ENCODE measurements around the gene ZFYVE19. TPM values are rescaled to one million over a fixed set of nuclear protein-coding genes. Genes with fewer than 3 reads are reported as not detected.
A peak's percentile ranks its signal among the peaks of the same experiment; 100 is the strongest.

The ZFYVE19 gene
- polyA plus RNA-seq, 1 donor, result 25.6 TPM

- Histone ChIP-seq H3K4me1 (ENCODE audit: control insufficient read depth, insufficient read depth, low read length) (peaks cover 4% of the 10 kb centered on the region), H3K36me3 (ENCODE audit: control insufficient read depth, insufficient read depth, low read length) (peaks cover 51% of the 10 kb centered on the region), H3K9me3 (ENCODE audit: control insufficient read depth, low read depth, low read length) (no peaks in the 10 kb centered on the region), H3K27ac (ENCODE audit: low read length) (no peak overlapping the region), H3K27me3 (ENCODE audit: control insufficient read depth, insufficient read depth, low read length) (no peaks in the 10 kb centered on the region), H3K4me3 (ENCODE audit: low read length) (no peak overlapping the region)
- DNase-seq, result no peak
- WGBS (ENCODE audit: insufficient coverage, low lambda C conversion rate), result no CpG with 5 or more reads among the region's 12 CpGs
Observed at GRCh38 chr15:40812721-40813425, 6.0 kb downstream of the ZFYVE19 start.

DNA sequence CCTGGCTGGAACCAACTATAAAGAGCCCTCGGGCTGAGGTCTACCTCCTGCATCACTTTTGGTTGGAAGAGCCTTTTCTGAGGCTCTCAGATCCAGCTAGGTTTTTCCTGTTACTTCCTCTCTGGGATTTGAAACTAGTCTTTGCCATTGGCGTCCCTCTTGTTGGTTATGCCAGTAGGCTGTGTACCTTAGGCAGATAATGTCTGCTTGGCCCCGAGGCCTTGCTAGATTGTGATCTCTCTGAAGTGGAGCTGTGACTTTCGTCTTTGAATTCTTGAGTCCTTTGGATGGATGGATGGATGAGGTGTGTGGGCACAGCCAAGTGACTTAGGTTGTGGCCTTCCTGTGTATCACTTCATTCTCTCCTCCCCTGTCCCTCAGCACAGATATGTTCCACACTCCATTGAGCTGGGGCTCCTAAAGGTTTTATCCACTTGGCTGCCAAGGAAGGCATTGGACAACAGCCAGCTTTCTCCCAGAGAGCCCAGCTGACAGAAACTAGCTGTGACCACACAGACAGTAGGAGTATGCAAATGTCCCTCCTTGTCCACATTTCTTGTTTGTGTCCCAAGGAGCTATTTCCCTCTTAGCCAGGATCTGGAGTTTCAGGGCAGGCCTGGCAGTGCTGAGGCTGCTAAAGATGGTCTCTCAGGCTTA is 8.3 kb downstream of the ZFYVE19 start:
- DNase-seq, result no peak
- no peaks in the 10 kb centered on the region for H3K4me1 ChIP-seq (ENCODE audit: control insufficient read depth, insufficient read depth, low read length)
- no peak overlapping the region for H3K4me3 ChIP-seq (ENCODE audit: low read length)
- H3K9me3 ChIP-seq (ENCODE audit: control insufficient read depth, low read depth, low read length), result no peaks in the 10 kb centered on the region
- H3K27ac ChIP-seq (ENCODE audit: low read length), result no peak overlapping the region
- no peaks in the 10 kb centered on the region for H3K27me3 ChIP-seq (ENCODE audit: control insufficient read depth, insufficient read depth, low read length)
- peaks cover 45% of the 10 kb centered on the region for H3K36me3 ChIP-seq (ENCODE audit: control insufficient read depth, insufficient read depth, low read length)
- no CpG with 5 or more reads among the region's 4 CpGs for WGBS (ENCODE audit: insufficient coverage, low lambda C conversion rate)

- Histone ChIP-seq H3K4me1 (ENCODE audit: control insufficient read depth, insufficient read depth, low read length) (no peaks in the 10 kb centered on the region), H3K9me3 (ENCODE audit: control insufficient read depth, low read depth, low read length) (no peaks in the 10 kb centered on the region), H3K27ac (ENCODE audit: low read length) (no peak overlapping the region), H3K4me3 (ENCODE audit: low read length) (no peak overlapping the region), H3K36me3 (ENCODE audit: control insufficient read depth, insufficient read depth, low read length) (peaks cover 14% of the 10 kb centered on the region), H3K27me3 (ENCODE audit: control insufficient read depth, insufficient read depth, low read length) (no peaks in the 10 kb centered on the region)
- no CpG with 5 or more reads among the region's 7 CpGs for WGBS (ENCODE audit: insufficient coverage, low lambda C conversion rate)
- no peak for DNase-seq
Observed at GRCh38 chr15:40819048-40819447, 12.2 kb downstream of the ZFYVE19 start.

DNA sequence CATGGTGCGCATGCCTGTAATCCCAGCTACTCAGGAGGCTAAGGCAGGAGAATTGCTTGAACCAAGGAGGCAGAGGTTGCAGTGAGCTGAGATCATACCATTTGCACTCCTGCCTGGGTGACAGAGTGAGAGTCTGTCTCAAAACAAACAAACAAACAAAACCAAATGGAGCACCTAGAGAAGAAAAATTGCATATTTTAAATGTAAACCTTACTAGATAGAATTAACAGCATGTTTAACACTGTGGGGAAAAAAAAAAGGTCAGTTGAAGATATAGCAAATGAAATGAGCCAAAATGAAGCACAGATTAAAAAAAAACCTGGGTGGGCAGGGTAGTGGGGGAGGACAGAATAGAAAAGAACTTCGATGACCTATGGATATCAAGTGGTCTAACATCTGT is 14.3 kb downstream of the ZFYVE19 start:
- H3K4me1 ChIP-seq (ENCODE audit: control insufficient read depth, insufficient read depth, low read length), result peaks cover 10% of the 10 kb centered on the region
- H3K4me3 ChIP-seq (ENCODE audit: low read length), result no peak overlapping the region
- no peak for DNase-seq
- no peaks in the 10 kb centered on the region for H3K9me3 ChIP-seq (ENCODE audit: control insufficient read depth, low read depth, low read length)
- H3K27me3 ChIP-seq (ENCODE audit: control insufficient read depth, insufficient read depth, low read length), result no peaks in the 10 kb centered on the region
- no CpG with 5 or more reads among the region's 2 CpGs for WGBS (ENCODE audit: insufficient coverage, low lambda C conversion rate)
- H3K36me3 ChIP-seq (ENCODE audit: control insufficient read depth, insufficient read depth, low read length), result no peaks in the 10 kb centered on the region
- no peak overlapping the region for H3K27ac ChIP-seq (ENCODE audit: low read length)

DNA sequence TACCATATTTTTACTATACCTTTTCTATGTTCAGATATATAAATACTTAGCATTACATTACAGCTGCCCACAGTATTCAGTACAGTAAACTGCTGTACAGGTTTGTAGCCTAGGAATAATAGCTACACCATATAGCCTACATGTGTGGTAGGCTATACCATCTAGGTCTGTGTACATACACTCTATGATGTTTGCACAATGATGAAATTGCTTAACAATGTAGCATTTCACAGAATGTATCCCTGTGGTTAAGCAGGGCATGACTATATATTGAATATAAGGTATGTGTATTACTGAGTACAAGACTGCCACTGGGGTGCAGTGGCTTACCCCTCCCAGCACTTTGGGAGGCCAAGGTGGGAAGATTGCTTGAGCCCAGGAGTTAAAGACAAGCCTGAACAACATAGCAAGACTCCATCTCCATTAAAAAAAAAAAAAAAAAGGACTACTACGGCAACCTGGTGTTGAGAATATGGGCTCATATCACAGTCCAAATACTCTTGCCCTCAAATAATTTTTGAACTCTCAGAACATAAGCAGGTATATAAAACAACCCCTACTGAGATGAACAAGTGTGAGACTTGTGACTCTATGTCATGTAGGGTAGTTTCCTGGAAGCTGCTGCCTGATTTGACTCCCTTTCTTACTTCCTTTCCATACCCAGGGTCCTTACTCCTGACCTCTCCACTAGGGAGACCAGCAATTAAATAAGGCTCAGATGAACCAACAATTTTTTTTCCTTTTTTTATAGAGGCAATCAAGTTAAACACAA is 16.9 kb downstream of the ZFYVE19 start:
- DNase-seq, result peak in 1 of 2 donors; percentile 63
- H3K4me1 ChIP-seq (ENCODE audit: control insufficient read depth, insufficient read depth, low read length), result peaks cover 29% of the 10 kb centered on the region
- H3K4me3 ChIP-seq (ENCODE audit: low read length), result no peak overlapping the region
- no peaks in the 10 kb centered on the region for H3K36me3 ChIP-seq (ENCODE audit: control insufficient read depth, insufficient read depth, low read length)
- H3K27me3 ChIP-seq (ENCODE audit: control insufficient read depth, insufficient read depth, low read length), result no peaks in the 10 kb centered on the region
- WGBS (ENCODE audit: insufficient coverage, low lambda C conversion rate), result no CpG with 5 or more reads among the region's 1 CpG
- no peaks in the 10 kb centered on the region for H3K9me3 ChIP-seq (ENCODE audit: control insufficient read depth, low read depth, low read length)
- H3K27ac ChIP-seq (ENCODE audit: low read length), result peak overlapping the region; percentile 48

DNA sequence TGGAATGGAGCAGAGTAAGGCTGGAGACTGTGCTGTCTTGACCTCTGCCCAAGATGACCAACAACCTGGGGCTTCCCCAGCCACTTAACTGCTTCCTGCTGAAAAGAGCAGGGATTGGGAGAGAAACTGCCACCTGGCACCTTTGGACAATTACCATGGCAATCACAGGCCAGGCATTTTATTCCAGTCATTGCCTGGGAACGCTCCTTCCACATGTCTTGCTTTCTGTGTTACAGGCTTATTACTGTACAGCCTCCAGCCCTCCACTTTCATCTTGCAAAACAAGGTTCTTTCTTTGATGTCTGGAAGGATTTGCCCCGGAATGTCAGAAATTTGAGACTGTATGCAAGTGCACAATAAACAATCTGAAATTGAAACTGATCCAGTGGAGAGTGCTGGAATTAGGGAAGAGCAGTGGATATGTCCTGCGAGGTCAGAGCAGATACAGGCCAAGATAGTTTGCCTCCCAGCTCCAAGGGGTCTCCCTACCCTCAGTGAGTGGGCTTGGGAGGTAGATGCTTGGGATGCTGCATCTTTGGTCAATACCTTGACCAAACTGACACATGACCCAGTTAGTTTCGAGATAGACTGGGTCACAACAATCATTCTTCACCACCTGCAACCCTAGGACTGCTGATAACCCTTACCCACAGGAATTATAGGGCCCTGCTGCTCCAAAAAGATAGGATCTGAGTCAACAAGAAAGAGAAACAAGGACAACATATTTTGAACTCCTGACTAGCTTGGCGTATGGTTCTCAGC is 19.0 kb downstream of the ZFYVE19 start:
- 46% methylated on average over 2 of the region's 5 CpGs for WGBS (ENCODE audit: insufficient coverage, low lambda C conversion rate)
- no peaks in the 10 kb centered on the region for H3K36me3 ChIP-seq (ENCODE audit: control insufficient read depth, insufficient read depth, low read length)

DNA sequence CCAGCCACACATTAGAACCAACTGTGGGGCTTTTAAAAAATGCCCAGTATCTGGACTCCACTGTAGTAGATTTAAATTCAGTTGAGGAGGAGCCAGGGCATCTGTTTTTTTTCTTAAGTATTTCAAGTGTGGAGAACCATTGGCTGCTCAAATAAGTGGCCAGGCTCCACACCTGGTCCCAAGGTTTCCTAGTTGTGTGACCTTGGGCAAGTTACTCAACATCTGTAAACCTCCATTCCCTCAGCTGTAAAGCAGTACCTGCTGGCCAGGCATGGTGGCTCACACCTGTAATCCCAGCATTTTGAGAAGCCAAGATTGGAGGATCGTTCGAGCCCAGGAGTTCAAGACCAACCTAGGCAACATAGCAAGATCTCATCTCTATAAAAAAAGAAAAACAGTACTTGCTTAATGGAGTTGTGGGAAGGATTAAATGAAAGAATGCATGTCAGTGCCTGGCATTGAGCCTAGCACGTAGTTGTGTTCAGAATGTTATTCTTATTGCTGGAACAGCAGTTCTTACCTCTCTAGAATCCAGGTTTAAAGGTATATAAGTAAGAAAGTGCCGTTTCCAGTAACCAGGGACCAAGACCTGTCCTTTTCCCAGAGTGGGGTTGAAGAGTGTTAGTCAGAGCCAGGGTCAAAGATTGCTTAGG is 19.7 kb downstream of the ZFYVE19 start:
- H3K4me3 ChIP-seq (ENCODE audit: low read length), result no peak overlapping the region
- peaks cover 35% of the 10 kb centered on the region for H3K4me1 ChIP-seq (ENCODE audit: control insufficient read depth, insufficient read depth, low read length)
- H3K27ac ChIP-seq (ENCODE audit: low read length), result peak overlapping the region; percentile 45
- H3K9me3 ChIP-seq (ENCODE audit: control insufficient read depth, low read depth, low read length), result no peaks in the 10 kb centered on the region
- H3K36me3 ChIP-seq (ENCODE audit: control insufficient read depth, insufficient read depth, low read length), result no peaks in the 10 kb centered on the region
- no CpG with 5 or more reads among the region's 4 CpGs for WGBS (ENCODE audit: insufficient coverage, low lambda C conversion rate)
- no peaks in the 10 kb centered on the region for H3K27me3 ChIP-seq (ENCODE audit: control insufficient read depth, insufficient read depth, low read length)
- no peak for DNase-seq

More for the DNA sequence above, 19.0 kb downstream of the ZFYVE19 start:
- Histone ChIP-seq H3K27me3 (ENCODE audit: control insufficient read depth, insufficient read depth, low read length) (no peaks in the 10 kb centered on the region), H3K27ac (ENCODE audit: low read length) (peak overlapping the region; percentile 45), H3K4me1 (ENCODE audit: control insufficient read depth, insufficient read depth, low read length) (peaks cover 35% of the 10 kb centered on the region), H3K9me3 (ENCODE audit: control insufficient read depth, low read depth, low read length) (no peaks in the 10 kb centered on the region), H3K4me3 (ENCODE audit: low read length) (no peak overlapping the region)
- DNase-seq, result peak in 1 of 2 donors; percentile 61

GRCh38 chr15:40828447-40829036 is 21.7 kb downstream of the ZFYVE19 start, which contains the start of gene PPP1R14D:
Gene PPP1R14D, minus strand, starts transcription at chr15:40828708. Its CDS starts 67 bp downstream, at chr15:40828641.
- peak in 1 of 2 donors; percentile 69 for DNase-seq
- Histone ChIP-seq H3K27ac (ENCODE audit: low read length) (peak within 1 kb of the TSS; percentile 95), H3K4me3 (ENCODE audit: low read length) (peak within 1 kb of the TSS; percentile 30)

DNA sequence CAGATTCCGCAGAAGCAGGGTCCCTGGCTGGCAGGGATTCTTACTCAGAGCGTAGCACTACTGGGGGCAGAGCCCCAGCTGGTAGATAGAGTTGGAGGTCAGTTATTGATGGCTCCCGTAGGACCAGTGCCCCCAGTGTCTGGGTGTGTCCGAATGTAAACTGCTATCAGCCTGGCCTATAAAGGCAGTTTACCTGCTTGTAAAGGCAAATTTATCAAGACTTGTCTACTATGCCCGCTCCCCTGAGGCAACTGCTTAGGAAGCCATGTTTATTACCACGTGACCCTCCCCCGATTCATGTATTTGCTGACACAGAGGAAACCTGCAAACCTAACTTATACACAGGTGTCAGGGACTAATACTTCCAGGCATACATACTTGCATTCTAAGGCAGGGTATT is 22.2 kb downstream of the ZFYVE19 start:
- H3K4me3 ChIP-seq (ENCODE audit: low read length), result peak overlapping the region; percentile 30
- H3K27ac ChIP-seq (ENCODE audit: low read length), result peak overlapping the region; percentile 95
- WGBS (ENCODE audit: insufficient coverage, low lambda C conversion rate), result 20% methylated on average over 1 of the region's 7 CpGs
- H3K36me3 ChIP-seq (ENCODE audit: control insufficient read depth, insufficient read depth, low read length), result no peaks in the 10 kb centered on the region
- H3K9me3 ChIP-seq (ENCODE audit: control insufficient read depth, low read depth, low read length), result no peaks in the 10 kb centered on the region
- DNase-seq, result peak in 1 of 2 donors; percentile 82
- H3K27me3 ChIP-seq (ENCODE audit: control insufficient read depth, insufficient read depth, low read length), result no peaks in the 10 kb centered on the region
- H3K4me1 ChIP-seq (ENCODE audit: control insufficient read depth, insufficient read depth, low read length), result peaks cover 35% of the 10 kb centered on the region

More at GRCh38 chr15:40828447-40829036, 21.7 kb downstream of the ZFYVE19 start, which contains the start of gene PPP1R14D:
- 67% methylated on average over 1 of the region's 6 CpGs for WGBS (ENCODE audit: insufficient coverage, low lambda C conversion rate)
- Histone ChIP-seq H3K36me3 (ENCODE audit: control insufficient read depth, insufficient read depth, low read length) (no peaks in the 10 kb centered on the region), H3K9me3 (ENCODE audit: control insufficient read depth, low read depth, low read length) (no peaks in the 10 kb centered on the region), H3K27me3 (ENCODE audit: control insufficient read depth, insufficient read depth, low read length) (no peaks in the 10 kb centered on the region), H3K4me1 (ENCODE audit: control insufficient read depth, insufficient read depth, low read length) (peaks cover 35% of the 10 kb centered on the region)
